HG03064 (cell line): ENCODE measurements around the gene FAHD2B.
"Not testable (repeated sequence)": the region's sequence is repeated elsewhere in the genome, so short reads cannot be mapped to it uniquely, and the experiment has no call there.

ENCODE experiments used
- ATAC-seq: cut with Tn5 transposase; IDR thresholded peaks from one replicate; pipeline ENCODE4 v1.9.1; 2021; ENCODE audit warnings: low read depth; ENCODE audit not compliant: unreplicated experiment

Gene FAHD2B

GRCh38 chr2:97094772-97095611 lies at the start of gene FAHD2B:
FAHD2B (minus strand) TSS chr2:97094882; CDS start chr2:97091706, 3,176 bp downstream.
- ATAC-seq: peak; percentile 76

- not testable (repeated sequence) for ATAC-seq
These were observed 49.3 kb upstream of the FAHD2B start for GRCh38 chr2:97144016-97144415.

GRCh38 chr2:97129090-97129489 lies 34.4 kb upstream of the FAHD2B start:
- ATAC-seq: not testable (repeated sequence)

- not testable (repeated sequence) for ATAC-seq
These were observed 19.2 kb upstream of the FAHD2B start for GRCh38 chr2:97113882-97114255.

GRCh38 chr2:97113050-97113881 lies 18.6 kb upstream of the FAHD2B start, which contains the start of gene ANKRD36:
ANKRD36 (plus strand) TSS chr2:97113153; CDS start chr2:97113740, 587 bp downstream.
- peak; percentile 83 for ATAC-seq

- not testable (repeated sequence) for ATAC-seq
These were observed 17.8 kb upstream of the FAHD2B start for GRCh38 chr2:97112320-97113049.

GRCh38 chr2:97111246-97111645 lies 16.6 kb upstream of the FAHD2B start:
- ATAC-seq: not testable (repeated sequence)

- ATAC-seq: not testable (repeated sequence)
These were observed 12.2 kb upstream of the FAHD2B start for GRCh38 chr2:97106878-97107277.

GRCh38 chr2:97098786-97099372 lies 4.2 kb upstream of the FAHD2B start:
- not testable (repeated sequence) for ATAC-seq

- ATAC-seq: no peak
These were observed 979 bp upstream of the FAHD2B start for GRCh38 chr2:97095661-97096060.

GRCh38 chr2:97093983-97094771 lies 505 bp downstream of the FAHD2B start:
- peak; percentile 11 for ATAC-seq

GRCh38 chr2:97092946-97093345 lies 1.7 kb downstream of the FAHD2B start:
- ATAC-seq: not testable (repeated sequence)

- not testable (repeated sequence) for ATAC-seq
These were observed 6.0 kb downstream of the FAHD2B start for GRCh38 chr2:97088706-97089105.

GRCh38 chr2:97085093-97085492 lies 9.6 kb downstream of the FAHD2B start:
- not testable (repeated sequence) for ATAC-seq

- ATAC-seq: not testable (repeated sequence)
These were observed 11.2 kb downstream of the FAHD2B start for GRCh38 chr2:97083516-97083915.

- not testable (repeated sequence) for ATAC-seq
These were observed 12.5 kb downstream of the FAHD2B start for GRCh38 chr2:97082206-97082605.

GRCh38 chr2:97080855-97081254 lies 13.8 kb downstream of the FAHD2B start:
- ATAC-seq: not testable (repeated sequence)

- not testable (repeated sequence) for ATAC-seq
These were observed 17.5 kb downstream of the FAHD2B start for GRCh38 chr2:97077213-97077612.

- not testable (repeated sequence) for ATAC-seq
These were observed 23.8 kb downstream of the FAHD2B start for GRCh38 chr2:97070915-97071314.
